ENCODE measurements around the gene TRIM2. TPM values are rescaled to one million over a fixed set of nuclear protein-coding genes. Genes with fewer than 3 reads are reported as not detected.

TRIM2 gene
- total and polyA plus RNA-seq, 2 donors (not counting 1 experiment from before 2014, with no cell fraction given): 39.6 to 90.8 TPM

DNA sequence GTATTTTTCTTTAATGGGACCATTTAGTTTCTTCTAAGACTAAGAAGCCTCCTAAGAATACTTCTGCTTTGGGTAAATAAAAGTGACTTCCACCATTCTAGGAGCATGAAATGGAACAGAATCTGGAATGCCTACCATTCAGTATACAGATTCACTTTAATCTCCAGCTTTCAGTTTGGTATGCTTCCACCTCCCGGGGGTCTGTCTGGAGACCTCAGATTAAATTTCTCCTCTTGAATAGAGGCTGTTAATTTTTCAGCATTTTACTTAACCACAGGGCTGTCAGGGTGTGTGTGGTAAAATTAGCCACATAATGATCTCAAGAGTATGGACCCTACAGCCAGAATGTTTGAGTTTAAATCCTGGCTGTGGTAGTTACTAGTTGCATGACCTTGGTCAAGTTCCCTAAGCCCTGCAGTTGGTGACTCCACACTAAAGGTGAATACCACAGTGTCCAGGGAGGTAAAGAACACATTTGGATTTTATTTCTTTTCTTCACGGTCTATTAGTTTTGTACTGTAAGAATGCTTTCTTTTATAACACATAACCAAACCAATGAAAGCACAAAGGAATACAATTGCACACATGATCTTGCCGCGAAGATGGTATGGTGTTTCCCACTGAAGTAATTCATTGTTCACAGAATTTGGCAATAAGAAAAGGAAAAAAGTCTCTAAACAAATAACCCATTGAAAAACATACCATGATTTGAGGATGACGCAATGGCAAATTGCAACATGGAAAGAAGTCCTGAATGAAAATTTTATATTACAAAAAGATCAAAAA, 37.3 kb upstream of the TRIM2 start:
- no peak overlapping the region for H3K4me2 ChIP-seq (ENCODE audit: extremely low read depth, insufficient read depth, low read length)
- peaks cover 3% of the 10 kb centered on the region for H3K27me3 ChIP-seq (ENCODE audit: control insufficient read depth, insufficient read depth, low read length)
- H3K79me2 ChIP-seq (ENCODE audit: control insufficient read depth, insufficient read depth, low read length): no peaks in the 10 kb centered on the region

DNA sequence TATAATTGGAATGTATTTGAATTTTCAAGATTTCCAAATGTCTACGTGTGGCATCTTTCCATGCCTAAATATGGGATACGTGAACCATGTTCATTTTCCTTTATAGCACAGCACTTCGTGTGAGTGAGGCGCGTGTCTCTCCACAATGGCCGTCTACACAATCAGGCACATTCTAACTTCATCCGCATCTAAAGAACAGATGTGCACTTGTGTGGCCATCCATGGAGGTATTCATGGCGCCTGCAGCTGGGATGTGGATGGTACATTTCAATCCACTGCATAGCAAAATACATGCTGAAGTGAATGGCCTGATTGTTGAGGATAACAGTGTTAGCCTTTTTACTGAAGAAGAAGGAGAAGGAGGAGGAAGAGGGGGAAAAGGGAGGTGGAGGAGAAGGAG, 34.5 kb upstream of the TRIM2 start:
- TF ChIP-seq, protein P1, sequence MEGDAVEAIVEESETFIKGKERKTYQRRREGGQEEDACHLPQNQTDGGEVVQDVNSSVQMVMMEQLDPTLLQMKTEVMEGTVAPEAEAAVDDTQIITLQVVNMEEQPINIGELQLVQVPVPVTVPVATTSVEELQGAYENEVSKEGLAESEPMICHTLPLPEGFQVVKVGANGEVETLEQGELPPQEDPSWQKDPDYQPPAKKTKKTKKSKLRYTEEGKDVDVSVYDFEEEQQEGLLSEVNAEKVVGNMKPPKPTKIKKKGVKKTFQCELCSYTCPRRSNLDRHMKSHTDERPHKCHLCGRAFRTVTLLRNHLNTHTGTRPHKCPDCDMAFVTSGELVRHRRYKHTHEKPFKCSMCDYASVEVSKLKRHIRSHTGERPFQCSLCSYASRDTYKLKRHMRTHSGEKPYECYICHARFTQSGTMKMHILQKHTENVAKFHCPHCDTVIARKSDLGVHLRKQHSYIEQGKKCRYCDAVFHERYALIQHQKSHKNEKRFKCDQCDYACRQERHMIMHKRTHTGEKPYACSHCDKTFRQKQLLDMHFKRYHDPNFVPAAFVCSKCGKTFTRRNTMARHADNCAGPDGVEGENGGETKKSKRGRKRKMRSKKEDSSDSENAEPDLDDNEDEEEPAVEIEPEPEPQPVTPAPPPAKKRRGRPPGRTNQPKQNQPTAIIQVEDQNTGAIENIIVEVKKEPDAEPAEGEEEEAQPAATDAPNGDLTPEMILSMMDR (conservative IDR thresholded peaks at IDR 0.05 in 1 of 2, IDR thresholded peaks at IDR 0.05 in 1 of 2; ENCODE audit: low read depth in 1 of 2, low read length in 2 of 2): no peak
- no peak for TF ChIP-seq EZH2 (IDR thresholded peaks at IDR 0.05; ENCODE audit: low read length, missing control alignments)
- Histone ChIP-seq H3K27me3 (ENCODE audit: control insufficient read depth, insufficient read depth, low read length) (peaks cover 3% of the 10 kb centered on the region), H2AFZ (ENCODE audit: low read length) (no peak overlapping the region), H3K9me3 (ENCODE audit: control insufficient read depth, insufficient read depth, low read depth, low read length) (no peaks in the 10 kb centered on the region), H3K9ac (ENCODE audit: insufficient read depth, low read length) (no peak overlapping the region), H3K36me3 (ENCODE audit: control insufficient read depth, insufficient read depth, low read length) (no peaks in the 10 kb centered on the region), H3K4me3 (replicated peaks in 1 of 4; ENCODE audit: control extremely low read depth in 1 of 4, insufficient read depth in 1 of 4, low read depth in 3 of 4, low read length in 4 of 4) (no peak overlapping the region), H3K4me2 (ENCODE audit: extremely low read depth, insufficient read depth, low read length) (no peak overlapping the region), H3K27ac (ENCODE audit: insufficient read depth, low read length) (no peak overlapping the region), H3K79me2 (ENCODE audit: control insufficient read depth, insufficient read depth, low read length) (no peaks in the 10 kb centered on the region), H4K20me1 (ENCODE audit: control insufficient read depth, extremely low read depth, insufficient read depth, low read length) (no peaks in the 10 kb centered on the region), H3K4me1 (ENCODE audit: control insufficient read depth, extremely low read depth, insufficient read depth, low read length) (no peaks in the 10 kb centered on the region)
- DNase-seq (ENCODE audit: low read depth in 2 of 2): no peak

More for the DNA sequence above, 37.3 kb upstream of the TRIM2 start:
- Histone ChIP-seq H3K9ac (ENCODE audit: insufficient read depth, low read length) (no peak overlapping the region), H3K27ac (ENCODE audit: insufficient read depth, low read length) (no peak overlapping the region), H3K36me3 (ENCODE audit: control insufficient read depth, insufficient read depth, low read length) (no peaks in the 10 kb centered on the region), H4K20me1 (ENCODE audit: control insufficient read depth, extremely low read depth, insufficient read depth, low read length) (no peaks in the 10 kb centered on the region), H2AFZ (ENCODE audit: low read length) (no peak overlapping the region), H3K4me1 (ENCODE audit: control insufficient read depth, extremely low read depth, insufficient read depth, low read length) (no peaks in the 10 kb centered on the region), H3K9me3 (ENCODE audit: control insufficient read depth, insufficient read depth, low read depth, low read length) (no peaks in the 10 kb centered on the region), H3K4me3 (replicated peaks in 1 of 4; ENCODE audit: control extremely low read depth in 1 of 4, insufficient read depth in 1 of 4, low read depth in 3 of 4, low read length in 4 of 4) (no peak overlapping the region)
- TF ChIP-seq, protein P1 (conservative IDR thresholded peaks at IDR 0.05 in 1 of 2, IDR thresholded peaks at IDR 0.05 in 1 of 2; ENCODE audit: low read depth in 1 of 2, low read length in 2 of 2): no peak
- TF ChIP-seq EZH2 (IDR thresholded peaks at IDR 0.05; ENCODE audit: low read length, missing control alignments): no peak
- DNase-seq (ENCODE audit: low read depth in 2 of 2): peak; percentile 73 to 79

- Histone ChIP-seq H3K27me3 (ENCODE audit: control insufficient read depth, insufficient read depth, low read length) (peaks cover 3% of the 10 kb centered on the region), H2AFZ (ENCODE audit: low read length) (no peak overlapping the region), H3K4me2 (ENCODE audit: extremely low read depth, insufficient read depth, low read length) (no peak overlapping the region), H3K27ac (ENCODE audit: insufficient read depth, low read length) (no peak overlapping the region), H3K9me3 (ENCODE audit: control insufficient read depth, insufficient read depth, low read depth, low read length) (no peaks in the 10 kb centered on the region), H3K36me3 (ENCODE audit: control insufficient read depth, insufficient read depth, low read length) (no peaks in the 10 kb centered on the region), H3K4me3 (replicated peaks in 1 of 4; ENCODE audit: control extremely low read depth in 1 of 4, insufficient read depth in 1 of 4, low read depth in 3 of 4, low read length in 4 of 4) (no peak overlapping the region), H3K9ac (ENCODE audit: insufficient read depth, low read length) (no peak overlapping the region), H3K4me1 (ENCODE audit: control insufficient read depth, extremely low read depth, insufficient read depth, low read length) (no peaks in the 10 kb centered on the region), H3K79me2 (ENCODE audit: control insufficient read depth, insufficient read depth, low read length) (no peaks in the 10 kb centered on the region), H4K20me1 (ENCODE audit: control insufficient read depth, extremely low read depth, insufficient read depth, low read length) (no peaks in the 10 kb centered on the region)
- no peak for DNase-seq (ENCODE audit: low read depth in 2 of 2)
- TF ChIP-seq, protein P1 (conservative IDR thresholded peaks at IDR 0.05 in 1 of 2, IDR thresholded peaks at IDR 0.05 in 1 of 2; ENCODE audit: low read depth in 1 of 2, low read length in 2 of 2): no peak
- TF ChIP-seq EZH2 (IDR thresholded peaks at IDR 0.05; ENCODE audit: low read length, missing control alignments): no peak
Measured at GRCh38 chr4:153170407-153170806, 33.8 kb upstream of the TRIM2 start.
